WTC11 (cell line): ENCODE data around the gene LZIC.

Experiments
- CREM ChIP-seq: sonication (generic); formaldehyde crosslinking; IDR thresholded peaks from 2 replicates; pipeline ENCODE4 v1.8.1; 2022; ENCODE audit warnings: mild to moderate bottlenecking, missing genetic modification reagents, moderate library complexity
- KAT7 ChIP-seq: sonication (generic); formaldehyde crosslinking; IDR thresholded peaks from 2 replicates; pipeline ENCODE4 v1.8.1; 2023; ENCODE audit warnings: missing genetic modification reagents, mild to moderate bottlenecking, borderline replicate concordance
- ZNF317 ChIP-seq: sonication (generic); formaldehyde crosslinking; IDR thresholded peaks from 2 replicates; pipeline ENCODE4 v1.8.1; 2023; ENCODE audit warnings: low read depth, mild to moderate bottlenecking, moderate library complexity, missing genetic modification reagents, borderline replicate concordance
- ZNF671 ChIP-seq: fragments of 250-450 bp; sonication (Bioruptor Pico); IDR thresholded peaks from 2 replicates; pipeline ENCODE4 v1.8.0; 2021; ENCODE audit warnings: mild to moderate bottlenecking
- TF ChIP-seq, protein P1 (sequence below): fragments of 200-600 bp; IDR thresholded peaks from 2 replicates; pipeline ENCODE4 v1.8.0; 2022; ENCODE audit warnings: antibody characterized with exemption

- TF ChIP-seq CREM (no peak), ZNF671 (CRISPR knock-in tag) (no peak), KAT7 (CRISPR knock-in tag) (no peak), ZNF317 (CRISPR knock-in tag) (no peak)
- TF ChIP-seq, protein P1, sequence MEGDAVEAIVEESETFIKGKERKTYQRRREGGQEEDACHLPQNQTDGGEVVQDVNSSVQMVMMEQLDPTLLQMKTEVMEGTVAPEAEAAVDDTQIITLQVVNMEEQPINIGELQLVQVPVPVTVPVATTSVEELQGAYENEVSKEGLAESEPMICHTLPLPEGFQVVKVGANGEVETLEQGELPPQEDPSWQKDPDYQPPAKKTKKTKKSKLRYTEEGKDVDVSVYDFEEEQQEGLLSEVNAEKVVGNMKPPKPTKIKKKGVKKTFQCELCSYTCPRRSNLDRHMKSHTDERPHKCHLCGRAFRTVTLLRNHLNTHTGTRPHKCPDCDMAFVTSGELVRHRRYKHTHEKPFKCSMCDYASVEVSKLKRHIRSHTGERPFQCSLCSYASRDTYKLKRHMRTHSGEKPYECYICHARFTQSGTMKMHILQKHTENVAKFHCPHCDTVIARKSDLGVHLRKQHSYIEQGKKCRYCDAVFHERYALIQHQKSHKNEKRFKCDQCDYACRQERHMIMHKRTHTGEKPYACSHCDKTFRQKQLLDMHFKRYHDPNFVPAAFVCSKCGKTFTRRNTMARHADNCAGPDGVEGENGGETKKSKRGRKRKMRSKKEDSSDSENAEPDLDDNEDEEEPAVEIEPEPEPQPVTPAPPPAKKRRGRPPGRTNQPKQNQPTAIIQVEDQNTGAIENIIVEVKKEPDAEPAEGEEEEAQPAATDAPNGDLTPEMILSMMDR = no peak
These were observed 42.8 kb downstream of the LZIC start for GRCh38 chr1:9900142-9901043.
